HL-60 (cell line): Measurements from ENCODE around the gene PRG3.

Source experiments
- DNase-seq, 2 experiments: peaks; one replicate each; pipeline ENCODE4 v3.0.0-alpha.2; 2010 to 2020; ENCODE audit warnings: low read depth in 1 of 2, low spot score in 1 of 2
- H3K27ac ChIP-seq: fragments of 250-450 bp; sonication (Bioruptor Pico); replicated peaks from 2 replicates; pipeline ENCODE4 v1.5.1; 2020; ENCODE audit warnings: mild to moderate bottlenecking, moderate library complexity
- H3K27me3 ChIP-seq: fragments of 250-450 bp; sonication (Bioruptor Pico); 2 replicates; pipeline ENCODE4 v1.5.1; 2021; ENCODE audit warnings: mild to moderate bottlenecking, moderate library complexity; ENCODE audit not compliant: insufficient read depth, poor library complexity, severe bottlenecking
- H3K4me3 ChIP-seq: replicated peaks from 2 replicates; pipeline ENCODE4 v1.5.1; 2011; ENCODE audit warnings: mild to moderate bottlenecking, control low read depth, low read length; ENCODE audit not compliant: insufficient read depth
- GABPA ChIP-seq: IDR thresholded peaks from 2 replicates; pipeline ENCODE4 v1.6.1; 2012; ENCODE audit warnings: low read depth
- POLR2AphosphoS5 ChIP-seq: IDR thresholded peaks from 2 replicates; pipeline ENCODE4 v1.6.1; 2012; ENCODE audit warnings: low read depth
- SPI1 ChIP-seq: IDR thresholded peaks from 2 replicates; pipeline ENCODE4 v1.6.1; 2012; ENCODE audit warnings: low read depth, mild to moderate bottlenecking, borderline replicate concordance
- TF ChIP-seq, protein P1 (sequence below): IDR thresholded peaks from 2 replicates; pipeline ENCODE4 v1.6.1; 2012; ENCODE audit warnings: low read depth; ENCODE audit not compliant: insufficient replicate concordance
- TF ChIP-seq, protein P2 (sequence below): IDR thresholded peaks from one replicate; pipeline ENCODE4 v1.5.1; 2011; ENCODE audit warnings: low read length, control low read depth, inconsistent platforms; ENCODE audit not compliant: insufficient read depth

PRG3 gene

GRCh38 chr11:57427727-57428082 is 46.8 kb upstream of the PRG3 start:
- Histone ChIP-seq H3K27ac (peak overlapping the region; percentile 96), H3K4me3 (no peak overlapping the region), H3K27me3 (no peaks in the 10 kb centered on the region)
- TF ChIP-seq SPI1 (no peak), GABPA (no peak), POLR2AphosphoS5 (no peak)
- TF ChIP-seq, protein P1, sequence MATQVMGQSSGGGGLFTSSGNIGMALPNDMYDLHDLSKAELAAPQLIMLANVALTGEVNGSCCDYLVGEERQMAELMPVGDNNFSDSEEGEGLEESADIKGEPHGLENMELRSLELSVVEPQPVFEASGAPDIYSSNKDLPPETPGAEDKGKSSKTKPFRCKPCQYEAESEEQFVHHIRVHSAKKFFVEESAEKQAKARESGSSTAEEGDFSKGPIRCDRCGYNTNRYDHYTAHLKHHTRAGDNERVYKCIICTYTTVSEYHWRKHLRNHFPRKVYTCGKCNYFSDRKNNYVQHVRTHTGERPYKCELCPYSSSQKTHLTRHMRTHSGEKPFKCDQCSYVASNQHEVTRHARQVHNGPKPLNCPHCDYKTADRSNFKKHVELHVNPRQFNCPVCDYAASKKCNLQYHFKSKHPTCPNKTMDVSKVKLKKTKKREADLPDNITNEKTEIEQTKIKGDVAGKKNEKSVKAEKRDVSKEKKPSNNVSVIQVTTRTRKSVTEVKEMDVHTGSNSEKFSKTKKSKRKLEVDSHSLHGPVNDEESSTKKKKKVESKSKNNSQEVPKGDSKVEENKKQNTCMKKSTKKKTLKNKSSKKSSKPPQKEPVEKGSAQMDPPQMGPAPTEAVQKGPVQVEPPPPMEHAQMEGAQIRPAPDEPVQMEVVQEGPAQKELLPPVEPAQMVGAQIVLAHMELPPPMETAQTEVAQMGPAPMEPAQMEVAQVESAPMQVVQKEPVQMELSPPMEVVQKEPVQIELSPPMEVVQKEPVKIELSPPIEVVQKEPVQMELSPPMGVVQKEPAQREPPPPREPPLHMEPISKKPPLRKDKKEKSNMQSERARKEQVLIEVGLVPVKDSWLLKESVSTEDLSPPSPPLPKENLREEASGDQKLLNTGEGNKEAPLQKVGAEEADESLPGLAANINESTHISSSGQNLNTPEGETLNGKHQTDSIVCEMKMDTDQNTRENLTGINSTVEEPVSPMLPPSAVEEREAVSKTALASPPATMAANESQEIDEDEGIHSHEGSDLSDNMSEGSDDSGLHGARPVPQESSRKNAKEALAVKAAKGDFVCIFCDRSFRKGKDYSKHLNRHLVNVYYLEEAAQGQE, result no peak
- TF ChIP-seq, protein P2, sequence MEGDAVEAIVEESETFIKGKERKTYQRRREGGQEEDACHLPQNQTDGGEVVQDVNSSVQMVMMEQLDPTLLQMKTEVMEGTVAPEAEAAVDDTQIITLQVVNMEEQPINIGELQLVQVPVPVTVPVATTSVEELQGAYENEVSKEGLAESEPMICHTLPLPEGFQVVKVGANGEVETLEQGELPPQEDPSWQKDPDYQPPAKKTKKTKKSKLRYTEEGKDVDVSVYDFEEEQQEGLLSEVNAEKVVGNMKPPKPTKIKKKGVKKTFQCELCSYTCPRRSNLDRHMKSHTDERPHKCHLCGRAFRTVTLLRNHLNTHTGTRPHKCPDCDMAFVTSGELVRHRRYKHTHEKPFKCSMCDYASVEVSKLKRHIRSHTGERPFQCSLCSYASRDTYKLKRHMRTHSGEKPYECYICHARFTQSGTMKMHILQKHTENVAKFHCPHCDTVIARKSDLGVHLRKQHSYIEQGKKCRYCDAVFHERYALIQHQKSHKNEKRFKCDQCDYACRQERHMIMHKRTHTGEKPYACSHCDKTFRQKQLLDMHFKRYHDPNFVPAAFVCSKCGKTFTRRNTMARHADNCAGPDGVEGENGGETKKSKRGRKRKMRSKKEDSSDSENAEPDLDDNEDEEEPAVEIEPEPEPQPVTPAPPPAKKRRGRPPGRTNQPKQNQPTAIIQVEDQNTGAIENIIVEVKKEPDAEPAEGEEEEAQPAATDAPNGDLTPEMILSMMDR, result no peak
- no peak for DNase-seq

DNA sequence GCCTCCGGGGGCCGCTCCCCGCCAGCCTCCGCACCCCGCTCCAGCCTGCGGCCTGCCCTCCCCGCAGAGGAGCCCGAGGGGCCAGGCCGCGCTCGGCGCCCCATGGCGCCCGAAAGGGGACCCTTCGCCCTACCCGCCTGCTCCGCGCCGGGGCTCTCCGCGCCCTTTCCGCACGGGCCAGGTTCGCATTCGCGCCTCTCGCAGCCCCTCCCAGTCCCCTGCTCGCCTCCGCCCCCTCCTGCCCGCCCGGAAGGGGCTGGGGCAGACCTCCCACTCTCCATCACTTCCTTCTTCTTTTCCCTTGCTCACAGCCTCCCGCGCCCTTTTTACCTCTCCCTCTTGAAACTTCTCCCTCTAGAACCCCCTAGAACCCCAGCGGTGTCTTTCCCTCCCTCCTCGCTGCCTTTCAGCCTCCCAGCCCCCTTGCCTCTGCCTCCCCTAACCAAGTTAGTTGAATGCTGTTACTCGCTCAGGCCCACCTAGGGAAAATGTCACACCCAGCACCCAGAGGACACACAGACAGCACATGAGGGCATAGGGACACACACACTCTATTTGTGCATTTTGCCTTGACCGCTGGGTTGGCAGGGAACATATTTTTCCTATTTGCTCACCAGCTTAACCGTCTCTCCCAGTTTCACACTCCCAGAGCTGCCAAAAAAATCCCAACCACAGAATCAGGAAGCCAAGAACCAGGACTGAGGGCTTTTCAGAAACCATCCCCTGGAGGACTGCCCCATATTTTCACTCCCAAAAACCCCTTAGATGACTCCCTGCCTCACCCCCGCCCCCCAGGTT is 46.2 kb upstream of the PRG3 start, which contains the start of gene SLC43A3:
TSS of gene SLC43A3 (minus strand) at position 193 of the 798 bp plus-strand sequence. CDS start 949 bp downstream, outside the sequence.
- Histone ChIP-seq H3K27me3 (no peaks in the 10 kb centered on the region), H3K4me3 (peak within 1 kb of the TSS; percentile 51), H3K27ac (peak within 1 kb of the TSS; percentile 96)
- TF ChIP-seq POLR2AphosphoS5, result peak; percentile 79
- TF ChIP-seq SPI1, result peak; percentile 84; the same call in 1 of the 2 replicates
- peak; percentile 31; the same call in 1 of the 2 replicates for TF ChIP-seq GABPA
- TF ChIP-seq, protein P1, result peak; percentile 7
- TF ChIP-seq, protein P2, result no peak
- peak; percentile 88 to 94 for DNase-seq

DNA sequence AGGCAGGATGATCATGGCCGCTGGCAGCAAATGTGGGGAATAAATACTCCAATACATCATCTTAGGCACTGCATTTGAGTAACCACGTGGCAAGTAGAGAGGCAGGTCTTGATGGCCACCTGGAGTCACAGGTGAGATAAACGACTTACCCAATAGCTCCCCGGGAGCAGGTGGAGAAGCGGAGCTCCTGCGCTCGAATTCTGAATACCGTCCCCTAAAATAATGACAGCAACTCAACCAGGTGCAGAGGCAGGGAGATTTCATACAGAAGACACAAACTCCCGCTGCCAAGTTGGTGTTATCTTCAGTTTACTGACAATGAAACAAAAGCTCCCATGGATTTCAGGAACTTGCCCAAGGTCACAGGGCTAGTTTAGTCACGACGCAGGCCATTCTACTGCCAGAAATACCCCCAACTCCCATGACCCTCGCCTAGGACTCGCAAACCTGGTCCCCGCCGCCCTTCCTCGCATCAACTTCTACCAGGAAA is 45.5 kb upstream of the PRG3 start:
- TF ChIP-seq GABPA, result no peak
- TF ChIP-seq, protein P1, result no peak
- no peak for TF ChIP-seq POLR2AphosphoS5
- Histone ChIP-seq H3K27ac (peak overlapping the region; percentile 96), H3K27me3 (no peaks in the 10 kb centered on the region), H3K4me3 (peak overlapping the region; percentile 51)
- DNase-seq, result no peak
